HepG2 (cell line): ENCODE data around the gene MYCBPAP. TPM values are rescaled to one million over a fixed set of nuclear protein-coding genes. Genes with fewer than 3 reads are reported as not detected.

Source experiments
- ATAC-seq: fragments of 200-7000 bp; cut with Tn5 transposase; 3 replicates; pipeline ENCODE4 v1.9.1; 2020; ENCODE audit warnings: mild to moderate bottlenecking, moderate library complexity
- BruUV-seq: library from RNA; stranded (reverse); fragments of 400-500 nt; replicated peaks from 2 replicates; lab custom pipeline; 2021; lab: Mats Ljungman, UMichigan
- CTCF ChIA-PET: fragments of 300-600 bp; formaldehyde crosslinking; extraction: SDS; loops from one replicate; lab custom pipeline; 2021; ENCODE audit warnings: low total read pairs, inconsistent platforms, low intra/inter-chr PET ratio; lab: Yijun Ruan, JAX
- POLR2A ChIA-PET: fragments of 350-600 bp; sonication (Branson Sonifier 250); formaldehyde crosslinking; loops from one replicate; lab custom pipeline; 2020; ENCODE audit warnings: antibody characterized with exemption, inconsistent platforms; lab: Yijun Ruan, JAX
- DNase-seq: peaks from one replicate; pipeline ENCODE4 v3.0.0-alpha.2; 2015; ENCODE audit warnings: low spot score
- FAIRE-seq: peaks from 3 replicates; lab custom pipeline; 2011; peaks lifted over from hg19 to GRCh38; lab: Jason Lieb, UNC
- H2AFZ ChIP-seq: one replicate; pipeline ENCODE4 v1.6.1; 2011; ENCODE audit warnings: low read length, inconsistent platforms
- H3K27ac ChIP-seq: fragments of 300-600 bp; 3 replicates; pipeline ENCODE4 v1.8.0; 2011; ENCODE audit warnings: mixed run types, mild to moderate bottlenecking, mixed read lengths, low read length, inconsistent platforms; ENCODE audit not compliant: insufficient read depth; ENCODE audit errors: extremely low read length
- H3K27me3 ChIP-seq, 2 experiments: fragments of 200-600 bp in 1 of 2; 2 replicates in 1 of 2; 3 replicates in 1 of 2; pipeline versions ENCODE4 v1.6.0 to v1.8.0; 2011; ENCODE audit warnings: low read length in 2 of 2, mild to moderate bottlenecking in 2 of 2, moderate library complexity in 2 of 2, inconsistent platforms in 1 of 2; ENCODE audit not compliant: insufficient read depth in 2 of 2, control insufficient read depth in 1 of 2
- H3K36me3 ChIP-seq, 2 experiments: fragments of 200-600 bp in 1 of 2; replicated peaks in 1 of 2; 2 replicates in 1 of 2; 3 replicates in 1 of 2; pipeline versions ENCODE4 v1.5.1 to v1.8.0; 2011; ENCODE audit warnings: low read length in 2 of 2, inconsistent platforms in 1 of 2; ENCODE audit not compliant: insufficient read depth in 2 of 2, control insufficient read depth in 1 of 2
- H3K4me1 ChIP-seq: 2 replicates; pipeline ENCODE4 v1.5.1; 2012; ENCODE audit warnings: low read length, inconsistent platforms; ENCODE audit not compliant: insufficient read depth
- H3K4me2 ChIP-seq: 2 replicates; pipeline ENCODE4 v1.6.0; 2011; ENCODE audit warnings: low read depth, low read length, inconsistent platforms
- H3K4me3 ChIP-seq, 3 experiments: fragments of 200-600 bp in 1 of 3; sonication (generic), shearing (Covaris generic) in 1 of 3; replicated peaks in 1 of 3; 2 replicates each; pipeline ENCODE4 v1.5.1; 2011 to 2016; ENCODE audit warnings: low read length in 3 of 3, inconsistent platforms in 2 of 3, low read depth in 2 of 3, mild to moderate bottlenecking in 2 of 3, control low read depth in 1 of 3, mixed read lengths in 1 of 3; ENCODE audit not compliant: insufficient read depth in 1 of 3
- H3K79me2 ChIP-seq: one replicate; pipeline ENCODE4 v1.6.1; 2011; ENCODE audit warnings: low read length, inconsistent platforms; ENCODE audit not compliant: insufficient read depth
- H3K9ac ChIP-seq: 2 replicates; pipeline ENCODE4 v1.6.0; 2011; ENCODE audit warnings: mild to moderate bottlenecking, low read depth, low read length, inconsistent platforms; ENCODE audit not compliant: insufficient read depth
- H3K9me3 ChIP-seq: 2 replicates; pipeline ENCODE4 v1.5.1; 2012; ENCODE audit warnings: mild to moderate bottlenecking, low read length
- H4K20me1 ChIP-seq: 2 replicates; pipeline ENCODE4 v1.6.0; 2011; ENCODE audit warnings: inconsistent platforms, mild to moderate bottlenecking, low read length, moderate library complexity; ENCODE audit not compliant: insufficient read depth
- AHR ChIP-seq: IDR thresholded peaks from 2 replicates; pipeline ENCODE4 v1.6.1; 2018; ENCODE audit warnings: missing genetic modification reagents, missing compliant biosample characterization
- BHLHE40 ChIP-seq: IDR thresholded peaks from 2 replicates; pipeline ENCODE4 v1.6.1; 2011; ENCODE audit warnings: low read length, improper control_type of control experiment
- CENPX ChIP-seq: sonication (generic); formaldehyde crosslinking; IDR thresholded peaks from 2 replicates; pipeline ENCODE4 v1.9.0; 2021; ENCODE audit warnings: mild to moderate bottlenecking, missing genetic modification reagents, moderate library complexity
- ETV5 ChIP-seq: IDR thresholded peaks from 2 replicates; pipeline ENCODE4 v1.6.1; 2018; ENCODE audit warnings: missing biosample characterization, missing genetic modification reagents, inconsistent platforms, borderline replicate concordance
- POLR2G ChIP-seq: fragments of 200-400 bp; formaldehyde crosslinking; IDR thresholded peaks from 2 replicates; pipeline ENCODE4 v1.6.1; 2018; ENCODE audit warnings: mild to moderate bottlenecking, low read depth, low read length, moderate library complexity
- REL ChIP-seq: sonication (generic); formaldehyde crosslinking; conservative IDR thresholded peaks from 2 replicates; pipeline ENCODE4 v1.8.0; 2022; ENCODE audit warnings: mild to moderate bottlenecking, missing genetic modification reagents, moderate library complexity
- SMYD3 ChIP-seq: sonication (generic); formaldehyde crosslinking; IDR thresholded peaks from 2 replicates; pipeline ENCODE4 v1.8.1; 2023; ENCODE audit warnings: mild to moderate bottlenecking, missing genetic modification reagents
- SRSF9 ChIP-seq: fragments of 200-400 bp; formaldehyde crosslinking; IDR thresholded peaks from 2 replicates; pipeline ENCODE4 v1.6.1; 2018; ENCODE audit warnings: borderline replicate concordance, mild to moderate bottlenecking, low read depth, low read length; ENCODE audit not compliant: insufficient read depth, poor library complexity, severe bottlenecking
- TMF1 ChIP-seq: sonication (generic); formaldehyde crosslinking; IDR thresholded peaks from 2 replicates; pipeline ENCODE4 v1.8.1; 2022; ENCODE audit warnings: low read depth, missing genetic modification reagents
- ZNF224 ChIP-seq: sonication (generic); formaldehyde crosslinking; IDR thresholded peaks from 2 replicates; pipeline ENCODE4 v1.5.0; 2020; ENCODE audit warnings: mild to moderate bottlenecking, missing genetic modification reagents
- ZNF234 ChIP-seq: sonication (generic); formaldehyde crosslinking; conservative IDR thresholded peaks from 2 replicates; pipeline ENCODE4 v1.5.1; 2020; ENCODE audit warnings: mild to moderate bottlenecking, missing genetic modification reagents
- ZNF331 ChIP-seq: sonication (generic); formaldehyde crosslinking; IDR thresholded peaks from 2 replicates; pipeline ENCODE4 v1.4.0; 2020; ENCODE audit warnings: missing genetic modification reagents
- ZNF33A ChIP-seq: sonication (generic); formaldehyde crosslinking; IDR thresholded peaks from 2 replicates; pipeline ENCODE4 v1.5.1; 2020; ENCODE audit warnings: missing genetic modification reagents, mild to moderate bottlenecking, moderate library complexity, borderline replicate concordance
- ZNF709 ChIP-seq: sonication (generic); formaldehyde crosslinking; IDR thresholded peaks from 2 replicates; pipeline ENCODE4 v1.5.0; 2020; ENCODE audit warnings: mild to moderate bottlenecking, missing genetic modification reagents
- ZNF788 ChIP-seq: sonication (generic); formaldehyde crosslinking; IDR thresholded peaks from 2 replicates; pipeline ENCODE4 v1.5.0; 2020; ENCODE audit warnings: mild to moderate bottlenecking, missing genetic modification reagents, borderline replicate concordance
- ZNF83 ChIP-seq: sonication (generic); formaldehyde crosslinking; IDR thresholded peaks from 2 replicates; pipeline ENCODE4 v1.4.0; 2020; ENCODE audit warnings: missing genetic modification reagents, mild to moderate bottlenecking, borderline replicate concordance
- WGBS: methylation state at CpG from one replicate; pipeline ENCODE4 v1.1.6; 2017; ENCODE audit warnings: low lambda C conversion rate; 5-methylcytosine and 5-hydroxymethylcytosine counted together
- in situ Hi-C: cut with HindIII; loops from 2 replicates; pipeline ENCODE4 v1.10.0; 2017; ENCODE audit warnings: low pct_unique_long_range_greater_than_20kb; ENCODE audit not compliant: extremely low pct_ligation_motif_present
- intact Hi-C: fragments of 100-400 bp; cut with micrococcal nuclease; formaldehyde crosslinking; loops from one replicate; pipeline ENCODE4 v1.10.0; 2022; ENCODE audit not compliant: unreplicated experiment
- polyA plus RNA-seq, 8 experiments: library from polyadenylated mRNA; depleted of rRNA in 3 of 8; stranded (reverse) in 7 of 8; unstranded in 1 of 8; fragments of >200 nt; fragmentation: Illumina TruSeq in 4 of 8; extraction: Trizol in 4 of 8; gene quantifications; 2 replicates each; pipeline versions ENCODE4 v1.2.1 to v1.2.3, GENCODE V29; 2011 to 2016; ENCODE audit warnings: low read depth in 4 of 8, missing spikeins in 1 of 8, mixed read lengths in 1 of 8; ENCODE audit not compliant: insufficient read depth in 1 of 8
- total RNA-seq, 5 experiments: library from RNA; depleted of rRNA; stranded (reverse); fragments of >200 nt; fragmentation: Illumina TruSeq; extraction: Trizol; gene quantifications; 2 replicates each; pipeline ENCODE4 v1.2.3, GENCODE V29; 2016; ENCODE audit warnings: low read depth in 1 of 5
- TF ChIP-seq, protein P1 (sequence below): fragments of 450-650 bp; IDR thresholded peaks from 2 replicates; pipeline ENCODE4 v1.6.1; 2016

Gene MYCBPAP
- total and polyA plus RNA-seq, 2 of the 13 experiments (the other 11 are each of a cell fraction or from before 2014, with no cell fraction given) = 0.22 to 0.24 TPM

DNA sequence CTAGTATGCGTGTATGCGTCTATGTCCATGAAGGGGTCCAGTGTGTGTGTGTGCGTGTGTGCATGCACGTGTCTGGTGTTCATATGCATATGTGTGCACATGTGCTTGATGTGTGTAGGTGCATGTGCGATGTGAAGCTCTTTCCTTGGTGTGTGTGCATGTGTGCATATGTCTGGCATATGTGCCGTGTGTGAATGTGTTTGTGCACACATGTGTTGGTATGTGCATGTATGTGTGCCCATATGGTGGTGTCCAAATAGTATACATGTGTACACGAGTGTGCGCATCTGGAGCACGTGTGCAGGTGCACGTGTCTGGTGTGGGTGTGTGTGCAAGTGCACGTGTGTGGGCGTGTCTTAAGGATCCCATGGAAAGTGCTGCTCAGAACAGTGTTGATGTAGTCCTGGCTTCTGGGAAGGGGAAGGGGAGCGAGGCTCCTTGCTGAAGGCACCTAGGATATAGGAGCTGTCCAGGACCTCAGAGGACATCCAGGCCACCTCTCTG is 69.3 kb downstream of the MYCBPAP start:
- 37% methylated on average over 13 of the region's 13 CpGs for WGBS
- BruUV-seq = no TSS peak
- H3K9me3 ChIP-seq = no peaks in the 10 kb centered on the region
- no peaks in the 10 kb centered on the region for H3K79me2 ChIP-seq
- ChIA-PET CTCF (no interaction called here), POLR2A (no interaction called here)
- in situ Hi-C loops (no loop called here), intact Hi-C loops (no loop called here)
- TF ChIP-seq REL = no peak
- TF ChIP-seq BHLHE40 = 0 out of 2 replicates have a peak, but pooled peaks have one; percentile 43
- TF ChIP-seq, protein P1, sequence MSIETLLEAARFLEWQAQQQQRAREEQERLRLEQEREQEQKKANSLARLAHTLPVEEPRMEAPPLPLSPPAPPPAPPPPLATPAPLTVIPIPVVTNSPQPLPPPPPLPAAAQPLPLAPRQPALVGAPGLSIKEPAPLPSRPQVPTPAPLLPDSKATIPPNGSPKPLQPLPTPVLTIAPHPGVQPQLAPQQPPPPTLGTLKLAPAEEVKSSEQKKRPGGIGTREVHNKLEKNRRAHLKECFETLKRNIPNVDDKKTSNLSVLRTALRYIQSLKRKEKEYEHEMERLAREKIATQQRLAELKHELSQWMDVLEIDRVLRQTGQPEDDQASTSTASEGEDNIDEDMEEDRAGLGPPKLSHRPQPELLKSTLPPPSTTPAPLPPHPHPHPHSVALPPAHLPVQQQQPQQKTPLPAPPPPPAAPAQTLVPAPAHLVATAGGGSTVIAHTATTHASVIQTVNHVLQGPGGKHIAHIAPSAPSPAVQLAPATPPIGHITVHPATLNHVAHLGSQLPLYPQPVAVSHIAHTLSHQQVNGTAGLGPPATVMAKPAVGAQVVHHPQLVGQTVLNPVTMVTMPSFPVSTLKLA = peak; percentile 100
- no peak for TF ChIP-seq ZNF788 (CRISPR knock-in tag)
- H3K4me1 ChIP-seq = no peaks in the 10 kb centered on the region
- ATAC-seq = no peak
- no peaks in the 10 kb centered on the region for H4K20me1 ChIP-seq
- H3K27ac ChIP-seq = no peak overlapping the region
- no peak overlapping the region for H3K4me2 ChIP-seq
- no peak for DNase-seq
- H3K4me3 ChIP-seq = no peak overlapping the region
- H2AFZ ChIP-seq = no peak overlapping the region
- H3K27me3 ChIP-seq = peaks cover 15 to 91% of the 10 kb centered on the region in 2 experiments
- H3K36me3 ChIP-seq = no peaks in the 10 kb centered on the region
- FAIRE-seq = no peak
- H3K9ac ChIP-seq = no peak overlapping the region

DNA sequence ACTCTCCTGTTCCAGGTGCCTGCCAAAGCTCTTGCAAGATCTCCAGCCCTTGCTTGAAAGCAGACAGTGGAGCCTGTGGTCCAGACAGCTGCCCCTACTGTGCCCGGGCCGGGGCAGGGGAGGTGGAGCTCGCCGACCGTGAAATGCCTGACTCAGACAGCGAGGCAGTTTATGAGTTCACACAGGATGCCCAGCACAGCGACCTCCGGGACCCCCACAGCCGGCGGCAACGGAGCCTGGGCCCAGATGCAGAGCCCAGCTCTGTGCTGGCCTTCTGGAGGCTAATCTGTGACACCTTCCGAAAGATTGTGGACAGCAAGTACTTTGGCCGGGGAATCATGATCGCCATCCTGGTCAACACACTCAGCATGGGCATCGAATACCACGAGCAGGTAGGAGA is 69.9 kb downstream of the MYCBPAP start:
- ChIA-PET CTCF (no interaction called here), POLR2A (no interaction called here)
- Histone ChIP-seq H3K27me3 (peaks cover 17 to 90% of the 10 kb centered on the region in 2 experiments), H3K4me2 (no peak overlapping the region), H3K4me3 (no peak overlapping the region), H3K4me1 (no peaks in the 10 kb centered on the region), H4K20me1 (no peaks in the 10 kb centered on the region), H3K27ac (no peak overlapping the region), H2AFZ (no peak overlapping the region), H3K36me3 (no peaks in the 10 kb centered on the region), H3K9ac (no peak overlapping the region), H3K9me3 (no peaks in the 10 kb centered on the region), H3K79me2 (no peaks in the 10 kb centered on the region)
- in situ Hi-C loops (no loop called here), intact Hi-C loops (no loop called here)
- WGBS = 19% methylated on average over 12 of the region's 16 CpGs
- FAIRE-seq (no peak), ATAC-seq (no peak), DNase-seq (no peak)
- BruUV-seq = no TSS peak
- TF ChIP-seq POLR2G (no peak), ZNF234 (no peak), CENPX (no peak), ZNF331 (CRISPR knock-in tag) (no peak), AHR (CRISPR knock-in tag) (no peak), ZNF83 (CRISPR knock-in tag) (no peak), SMYD3 (CRISPR knock-in tag) (no peak), ZNF709 (CRISPR knock-in tag) (no peak), ETV5 (CRISPR knock-in tag) (no peak), ZNF224 (CRISPR knock-in tag) (no peak), TMF1 (CRISPR knock-in tag) (no peak), ZNF33A (CRISPR knock-in tag) (no peak), SRSF9 (no peak)
